HL-60 (cell line): Measurements from ENCODE around the gene ANKRD40.

ENCODE experiments used
- DNase-seq, 2 experiments: peaks; one replicate each; pipeline ENCODE4 v3.0.0-alpha.2; 2010 to 2020; ENCODE audit warnings: low read depth in 1 of 2, low spot score in 1 of 2
- H3K27ac ChIP-seq: fragments of 250-450 bp; sonication (Bioruptor Pico); replicated peaks from 2 replicates; pipeline ENCODE4 v1.5.1; 2020; ENCODE audit warnings: mild to moderate bottlenecking, moderate library complexity
- H3K27me3 ChIP-seq: fragments of 250-450 bp; sonication (Bioruptor Pico); 2 replicates; pipeline ENCODE4 v1.5.1; 2021; ENCODE audit warnings: mild to moderate bottlenecking, moderate library complexity; ENCODE audit not compliant: insufficient read depth, poor library complexity, severe bottlenecking
- H3K4me3 ChIP-seq: replicated peaks from 2 replicates; pipeline ENCODE4 v1.5.1; 2011; ENCODE audit warnings: mild to moderate bottlenecking, control low read depth, low read length; ENCODE audit not compliant: insufficient read depth
- CTCF ChIP-seq: IDR thresholded peaks from one replicate; pipeline ENCODE4 v1.5.1; 2011; ENCODE audit warnings: low read length, control low read depth, inconsistent platforms; ENCODE audit not compliant: insufficient read depth
- GABPA ChIP-seq: IDR thresholded peaks from 2 replicates; pipeline ENCODE4 v1.6.1; 2012; ENCODE audit warnings: low read depth
- POLR2AphosphoS5 ChIP-seq: IDR thresholded peaks from 2 replicates; pipeline ENCODE4 v1.6.1; 2012; ENCODE audit warnings: low read depth
- REST ChIP-seq: IDR thresholded peaks from 2 replicates; pipeline ENCODE4 v1.6.1; 2012; ENCODE audit warnings: low read depth; ENCODE audit not compliant: insufficient replicate concordance
- SPI1 ChIP-seq: IDR thresholded peaks from 2 replicates; pipeline ENCODE4 v1.6.1; 2012; ENCODE audit warnings: low read depth, mild to moderate bottlenecking, borderline replicate concordance

ANKRD40 gene

GRCh38 chr17:50690887-50691549 lies 16.7 kb downstream of the ANKRD40 start:
- no peak overlapping the region for H3K4me3 ChIP-seq
- no peaks in the 10 kb centered on the region for H3K27me3 ChIP-seq
- no peak for DNase-seq
- H3K27ac ChIP-seq, result no peak overlapping the region
- no peak for TF ChIP-seq POLR2AphosphoS5
- no peak for TF ChIP-seq REST
- no peak for TF ChIP-seq SPI1
- no peak for TF ChIP-seq CTCF
- no peak for TF ChIP-seq GABPA

- TF ChIP-seq POLR2AphosphoS5 (no peak), CTCF (no peak), GABPA (no peak), SPI1 (no peak), REST (no peak)
- Histone ChIP-seq H3K27ac (no peak overlapping the region), H3K27me3 (no peaks in the 10 kb centered on the region), H3K4me3 (no peak overlapping the region)
- DNase-seq, result no peak
These were observed 17.5 kb downstream of the ANKRD40 start for GRCh38 chr17:50689956-50690886.

GRCh38 chr17:50689251-50689650 lies 18.5 kb downstream of the ANKRD40 start:
- DNase-seq, result no peak
- Histone ChIP-seq H3K27ac (no peak overlapping the region), H3K27me3 (no peaks in the 10 kb centered on the region), H3K4me3 (no peak overlapping the region)
- no peak for TF ChIP-seq REST
- TF ChIP-seq CTCF, result no peak
- TF ChIP-seq GABPA, result no peak
- TF ChIP-seq SPI1, result no peak
- TF ChIP-seq POLR2AphosphoS5, result no peak
